MCF 10A (cell line): ENCODE data around the gene NFYB. TPM values are rescaled to one million over a fixed set of nuclear protein-coding genes. Genes with fewer than 3 reads are reported as not detected.
A peak's percentile ranks its signal among the peaks of the same experiment; 100 is the strongest.
"Not testable (repeated sequence)": the region's sequence is repeated elsewhere in the genome, so short reads cannot be mapped to it uniquely, and the experiment has no call there.

ENCODE experiments used
- BruUV-seq: library from RNA; stranded (reverse); fragments of 400-500 nt; replicated peaks from 2 replicates; lab custom pipeline; 2021; lab: Mats Ljungman, UMichigan
- CTCF ChIA-PET: fragments of 300-600 bp; sonication (Branson Sonifier 250); formaldehyde crosslinking; extraction: SDS; loops from one replicate; lab custom pipeline; 2021; ENCODE audit warnings: antibody characterized with exemption, inconsistent platforms; lab: Yijun Ruan, JAX
- POLR2A ChIA-PET: fragments of 300-600, 350-650 bp; sonication (Branson Sonifier 250); formaldehyde crosslinking; extraction: SDS; loops from one replicate; lab custom pipeline; 2020; ENCODE audit warnings: antibody characterized with exemption, inconsistent platforms; lab: Yijun Ruan, JAX
- DNase-seq: peaks from one replicate; pipeline ENCODE4 v3.0.0-alpha.2; 2018; ENCODE audit not compliant: unreplicated experiment
- H3K27ac Mint-ChIP-seq: one replicate; pipeline ENCODE4 v1.8.0; 2022; ENCODE audit warnings: mild to moderate bottlenecking, low read depth, mixed read lengths; ENCODE audit not compliant: unreplicated experiment
- H3K27me3 Mint-ChIP-seq: one replicate; pipeline ENCODE4 v1.8.0; 2022; ENCODE audit warnings: mixed read lengths; ENCODE audit not compliant: insufficient read depth, unreplicated experiment
- H3K36me3 Mint-ChIP-seq: one replicate; pipeline ENCODE4 v1.8.0; 2022; ENCODE audit warnings: mild to moderate bottlenecking, moderate library complexity, mixed read lengths; ENCODE audit not compliant: insufficient read depth, unreplicated experiment
- H3K4me1 Mint-ChIP-seq: one replicate; pipeline ENCODE4 v1.8.0; 2022; ENCODE audit warnings: mixed read lengths; ENCODE audit not compliant: insufficient read depth, unreplicated experiment
- H3K4me3 Mint-ChIP-seq: one replicate; pipeline ENCODE4 v1.8.0; 2022; ENCODE audit warnings: mild to moderate bottlenecking, moderate library complexity, mixed read lengths; ENCODE audit not compliant: unreplicated experiment
- H3K9me3 Mint-ChIP-seq: one replicate; pipeline ENCODE4 v1.8.0; 2022; ENCODE audit warnings: mixed read lengths; ENCODE audit not compliant: unreplicated experiment
- CTCF ChIP-seq: fragments of 200-600 bp; IDR thresholded peaks from one replicate; pipeline ENCODE4 v1.8.0; 2022; ENCODE audit warnings: antibody characterized with exemption, mild to moderate bottlenecking; ENCODE audit not compliant: unreplicated experiment
- intact Hi-C: fragments of 100-400 bp; cut with micrococcal nuclease; formaldehyde crosslinking; loops from 2 replicates; pipeline ENCODE4 v1.14.1; 2022
- total RNA-seq: library from RNA; stranded (reverse); gene quantifications from 2 replicates; pipeline ENCODE4 v1.2.3, GENCODE V29; 2022

The NFYB gene
- total RNA-seq, 1 experiment from 2014 or later: 24.8 TPM

DNA sequence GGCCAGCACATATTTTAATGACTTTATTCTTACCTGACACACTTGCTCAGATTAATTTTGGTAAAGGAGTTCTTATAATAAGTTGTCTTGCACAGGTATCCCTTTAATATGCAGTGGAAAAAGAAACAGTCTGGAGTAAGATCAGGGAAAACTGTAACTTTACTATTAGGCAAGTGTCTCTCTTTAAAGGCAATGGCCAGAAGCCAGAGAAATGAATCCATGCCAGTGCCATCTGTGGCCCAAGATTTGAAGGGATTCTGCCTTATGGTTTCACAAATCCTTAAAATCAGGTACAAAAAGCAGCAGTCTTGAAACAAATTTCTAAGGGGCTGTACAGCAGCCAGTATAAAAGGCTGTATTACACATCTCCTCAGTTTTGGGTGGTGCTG is 22.4 kb downstream of the NFYB start:
- Mint-ChIP-seq H3K9me3 (no peaks in the 10 kb centered on the region), H3K27ac (peak overlapping the region; percentile 25), H3K36me3 (peaks cover 40% of the 10 kb centered on the region), H3K4me3 (no peak overlapping the region), H3K27me3 (no peaks in the 10 kb centered on the region), H3K4me1 (peaks cover 5% of the 10 kb centered on the region)
- intact Hi-C loops: no loop called here
- no TSS peak for BruUV-seq
- TF ChIP-seq CTCF: no peak
- DNase-seq: no peak
- POLR2A ChIA-PET: no interaction called here
- CTCF ChIA-PET: interaction anchor here (0.7 kb wide), 1 partner anchor 229 kb away, joined by 3 read pairs; no protein-coding TSS in a partner anchor

GRCh38 chr12:104114834-104115586 is 23.0 kb downstream of the NFYB start:
- H3K27ac Mint-ChIP-seq, CTCF ChIA-PET, intact Hi-C loops: not testable (repeated sequence)

GRCh38 chr12:104109446-104110271 is 28.4 kb downstream of the NFYB start:
- Mint-ChIP-seq H3K4me1 (peaks cover 15% of the 10 kb centered on the region), H3K36me3 (peaks cover 11% of the 10 kb centered on the region), H3K27ac (peak overlapping the region; percentile 72), H3K27me3 (no peaks in the 10 kb centered on the region), H3K9me3 (no peaks in the 10 kb centered on the region), H3K4me3 (no peak overlapping the region)
- BruUV-seq: no TSS peak
- TF ChIP-seq CTCF: no peak
- ChIA-PET CTCF (interaction anchor here (0.6 to 4.3 kb wide), 64 partner anchors 11 to 1006 kb away, joined by 3 to 82 read pairs (median 5); partner anchors contain the start of genes HCFC2, HSP90B1 and TDG), POLR2A (interaction anchor here (0.7 to 3.0 kb wide), 12 partner anchors 12 to 540 kb away, joined by 3 to 27 read pairs (median 4); partner anchors contain the start of genes NFYB and TDG)
- intact Hi-C loops: loop anchor here (1.0 to 2.0 kb wide), 4 partner anchors 52 to 231 kb away; partner anchors contain the start of gene TDG
- DNase-seq: no peak

More at GRCh38 chr12:104114834-104115586, 23.0 kb downstream of the NFYB start:
- Mint-ChIP-seq H3K4me1 (peaks cover 11% of the 10 kb centered on the region), H3K36me3 (peaks cover 34% of the 10 kb centered on the region)
- DNase-seq, POLR2A ChIA-PET, H3K4me3 Mint-ChIP-seq, H3K9me3 Mint-ChIP-seq, H3K27me3 Mint-ChIP-seq, BruUV-seq: not testable (repeated sequence)

DNA sequence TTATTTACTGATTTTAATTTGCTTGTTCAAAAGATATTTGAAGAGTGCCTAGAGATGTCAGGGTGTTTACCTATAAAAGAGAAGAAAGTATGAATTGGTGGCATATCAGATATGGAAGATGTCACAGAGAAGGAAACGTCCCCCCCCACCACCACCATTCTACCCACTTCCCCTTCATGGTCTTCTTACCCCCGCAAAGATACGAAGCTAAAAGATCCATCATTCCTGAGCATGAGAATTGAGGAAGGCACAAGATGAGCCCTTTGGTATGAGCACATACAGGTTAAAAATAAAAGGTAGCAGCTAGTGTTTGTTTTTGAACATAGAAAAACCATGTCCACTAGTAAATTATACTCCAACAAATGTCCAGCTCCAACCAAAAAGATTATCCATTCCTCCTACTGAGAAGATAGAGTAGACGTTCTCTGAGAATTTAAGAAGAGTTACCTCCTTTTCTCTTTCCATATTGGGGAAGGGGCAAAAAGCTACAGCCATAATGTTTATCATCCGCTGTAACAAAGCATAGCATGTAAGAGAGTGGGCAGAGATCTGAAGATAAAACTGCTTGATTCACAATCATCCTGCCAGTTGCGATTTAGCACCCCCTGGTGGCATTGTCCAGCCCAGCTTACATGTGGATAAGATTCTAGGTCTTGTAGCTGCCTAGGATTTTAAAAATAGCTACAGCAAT is 29.1 kb downstream of the NFYB start:
- Mint-ChIP-seq H3K36me3 (peaks cover 9% of the 10 kb centered on the region), H3K27ac (no peak overlapping the region), H3K9me3 (no peaks in the 10 kb centered on the region), H3K4me3 (no peak overlapping the region), H3K4me1 (peaks cover 15% of the 10 kb centered on the region), H3K27me3 (no peaks in the 10 kb centered on the region)
- ChIA-PET POLR2A (interaction anchor here (0.7 to 3.0 kb wide), 9 partner anchors 9 to 541 kb away, joined by 3 to 27 read pairs (median 4); partner anchors contain the start of gene TDG), CTCF (interaction anchor here (0.6 to 4.3 kb wide), 66 partner anchors 10 to 1006 kb away, joined by 3 to 82 read pairs (median 5); partner anchors contain the start of genes CHST11, HCFC2, HSP90B1 and TDG)
- intact Hi-C loops: loop anchor here (1.0 to 2.0 kb wide), 4 partner anchors 52 to 231 kb away; partner anchors contain the start of gene TDG
- no TSS peak for BruUV-seq
- TF ChIP-seq CTCF: peak; percentile 80
- DNase-seq: peak; percentile 86
